HepG2 (cell line): ENCODE measurements around the gene SLC2A4. TPM values are rescaled to one million over a fixed set of nuclear protein-coding genes. Genes with fewer than 3 reads are reported as not detected.
A peak's percentile ranks its signal among the peaks of the same experiment; 100 is the strongest.

Source experiments
- KDM5A ChIP-seq: fragments of 200-600 bp; sonication (generic); IDR thresholded peaks from 2 replicates; pipeline ENCODE4 v1.7.0; 2018; ENCODE audit warnings: antibody characterized with exemption, mild to moderate bottlenecking, low read length, borderline replicate concordance
- MXD4 ChIP-seq: IDR thresholded peaks from 2 replicates; pipeline ENCODE4 v1.6.1; 2016; ENCODE audit warnings: mild to moderate bottlenecking, missing biosample characterization, missing genetic modification reagents
- NKX3-1 ChIP-seq: sonication (generic); formaldehyde crosslinking; IDR thresholded peaks from 2 replicates; pipeline ENCODE4 v1.5.0; 2020; ENCODE audit warnings: missing genetic modification reagents
- PATZ1 ChIP-seq: sonication (generic); formaldehyde crosslinking; IDR thresholded peaks from 2 replicates; pipeline ENCODE4 v1.4.0; 2020; ENCODE audit warnings: missing genetic modification reagents
- PCBP2 ChIP-seq: fragments of 200-400 bp; formaldehyde crosslinking; optimal IDR thresholded peaks from 2 replicates; pipeline ENCODE3; 2018; ENCODE audit warnings: low read length, low read depth; ENCODE audit not compliant: poor library complexity, severe bottlenecking
- PHF21A ChIP-seq: sonication (generic); formaldehyde crosslinking; IDR thresholded peaks from 2 replicates; pipeline ENCODE4 v1.5.0; 2020; ENCODE audit warnings: mild to moderate bottlenecking, missing genetic modification reagents
- SOX6 ChIP-seq, 2 experiments: fragments of 450-650 bp in 1 of 2; sonication (generic) in 1 of 2; formaldehyde crosslinking in 1 of 2; IDR thresholded peaks; 2 replicates each; pipeline versions ENCODE4 v1.4.0 to v1.6.1; 2017 to 2020; ENCODE audit warnings: antibody characterized with exemption in 1 of 2, mild to moderate bottlenecking in 1 of 2, missing genetic modification reagents in 1 of 2
- SRSF1 ChIP-seq: fragments of 200-400 bp; formaldehyde crosslinking; optimal IDR thresholded peaks from 2 replicates; pipeline ENCODE3; 2017; ENCODE audit warnings: mild to moderate bottlenecking, low read depth, low read length, moderate library complexity
- TEAD3 ChIP-seq: optimal IDR thresholded peaks from 2 replicates; pipeline ENCODE3; 2016; ENCODE audit warnings: borderline replicate concordance
- TMF1 ChIP-seq: sonication (generic); formaldehyde crosslinking; IDR thresholded peaks from 2 replicates; pipeline ENCODE4 v1.8.1; 2022; ENCODE audit warnings: low read depth, missing genetic modification reagents
- ZC3H4 ChIP-seq: sonication (generic); formaldehyde crosslinking; IDR thresholded peaks from 2 replicates; pipeline ENCODE4 v1.4.0; 2020; ENCODE audit warnings: missing genetic modification reagents, borderline replicate concordance
- ZFP36L2 ChIP-seq: sonication (generic); formaldehyde crosslinking; IDR thresholded peaks from 2 replicates; pipeline ENCODE4 v1.4.0; 2020; ENCODE audit warnings: missing genetic modification reagents
- ZFP91 ChIP-seq: sonication (generic); formaldehyde crosslinking; IDR thresholded peaks from 2 replicates; pipeline ENCODE4 v1.9.0; 2022; ENCODE audit warnings: missing genetic modification reagents, mild to moderate bottlenecking, borderline replicate concordance
- ZNF274 ChIP-seq: sonication (generic); formaldehyde crosslinking; IDR thresholded peaks from 2 replicates; pipeline ENCODE4 v1.5.1; 2020; ENCODE audit warnings: mild to moderate bottlenecking, missing genetic modification reagents
- ZNF281 ChIP-seq: sonication (generic); formaldehyde crosslinking; IDR thresholded peaks from 2 replicates; pipeline ENCODE4 v1.4.0; 2020; ENCODE audit warnings: missing genetic modification reagents, borderline replicate concordance
- ZNF30 ChIP-seq: sonication (generic); formaldehyde crosslinking; IDR thresholded peaks from 2 replicates; pipeline ENCODE4 v1.5.0; 2020; ENCODE audit warnings: mild to moderate bottlenecking, missing genetic modification reagents
- ZNF414 ChIP-seq: sonication (generic); formaldehyde crosslinking; IDR thresholded peaks from 2 replicates; pipeline ENCODE4 v1.5.0; 2020; ENCODE audit warnings: missing genetic modification reagents
- ZNF543 ChIP-seq: sonication (generic); formaldehyde crosslinking; IDR thresholded peaks from 2 replicates; pipeline ENCODE4 v1.4.0; 2020; ENCODE audit warnings: mild to moderate bottlenecking, missing genetic modification reagents
- ZNF576 ChIP-seq: sonication (generic); formaldehyde crosslinking; IDR thresholded peaks from 2 replicates; pipeline ENCODE4 v1.4.0; 2020; ENCODE audit warnings: mild to moderate bottlenecking, missing genetic modification reagents
- ZNF850 ChIP-seq: sonication (generic); formaldehyde crosslinking; conservative IDR thresholded peaks from 2 replicates; pipeline ENCODE4 v1.9.0; 2021; ENCODE audit warnings: mild to moderate bottlenecking, missing genetic modification reagents
- ZNF879 ChIP-seq: sonication (generic); formaldehyde crosslinking; IDR thresholded peaks from 2 replicates; pipeline ENCODE4 v1.8.1; 2023; ENCODE audit warnings: missing genetic modification reagents
- polyA plus RNA-seq, 8 experiments: library from polyadenylated mRNA; depleted of rRNA in 3 of 8; stranded (reverse) in 7 of 8; unstranded in 1 of 8; fragments of >200 nt; fragmentation: Illumina TruSeq in 4 of 8; extraction: Trizol in 4 of 8; gene quantifications; 2 replicates each; pipeline versions ENCODE4 v1.2.1 to v1.2.3, GENCODE V29; 2011 to 2016; ENCODE audit warnings: low read depth in 4 of 8, missing spikeins in 1 of 8, mixed read lengths in 1 of 8; ENCODE audit not compliant: insufficient read depth in 1 of 8
- total RNA-seq, 5 experiments: library from RNA; depleted of rRNA; stranded (reverse); fragments of >200 nt; fragmentation: Illumina TruSeq; extraction: Trizol; gene quantifications; 2 replicates each; pipeline ENCODE4 v1.2.3, GENCODE V29; 2016; ENCODE audit warnings: low read depth in 1 of 5

The SLC2A4 gene
- total and polyA plus RNA-seq, 2 of the 13 experiments (the other 11 are each of a cell fraction or from before 2014, with no cell fraction given): 4.9 to 5.8 TPM

- TF ChIP-seq ZNF281 (peak; percentile 71; the same call in 1 of the 2 replicates), ZNF850 (CRISPR knock-in tag) (no peak), ZFP36L2 (CRISPR knock-in tag) (no peak), KDM5A (peak; percentile 96), PHF21A (no peak; the same call in 1 of the 2 replicates), ZC3H4 (CRISPR knock-in tag) (peak; percentile 90), ZNF879 (CRISPR knock-in tag) (0 out of 2 replicates have a peak, but pooled peaks have one; percentile 66), ZFP91 (CRISPR knock-in tag) (peak; percentile 85), PATZ1 (CRISPR knock-in tag) (peak; percentile 94), ZNF576 (CRISPR knock-in tag) (no peak), TMF1 (CRISPR knock-in tag) (peak; percentile 42; the same call in 1 of the 2 replicates), SOX6 (IDR thresholded peaks at IDR 0.05) (no peak), SOX6 (CRISPR knock-in tag; IDR thresholded peaks at IDR 0.05) (peak; percentile 15; the same call in 1 of the 2 replicates), ZNF30 (no peak), PCBP2 (peak; percentile 38), TEAD3 (peak; percentile 65), NKX3-1 (peak; percentile 70; the same call in 1 of the 2 replicates), ZNF414 (CRISPR knock-in tag) (no peak), SRSF1 (peak; percentile 75), ZNF543 (CRISPR knock-in tag) (peak; percentile 75), ZNF274 (CRISPR knock-in tag) (peak; percentile 44; the same call in 1 of the 2 replicates), MXD4 (peak; percentile 92)
Measured at GRCh38 chr17:7234083-7234951, 47.2 kb upstream of the SLC2A4 start, which contains the start of gene DVL2 (continued).
